ENCODE measurements around the gene TFR2.

The TFR2 gene

DNA sequence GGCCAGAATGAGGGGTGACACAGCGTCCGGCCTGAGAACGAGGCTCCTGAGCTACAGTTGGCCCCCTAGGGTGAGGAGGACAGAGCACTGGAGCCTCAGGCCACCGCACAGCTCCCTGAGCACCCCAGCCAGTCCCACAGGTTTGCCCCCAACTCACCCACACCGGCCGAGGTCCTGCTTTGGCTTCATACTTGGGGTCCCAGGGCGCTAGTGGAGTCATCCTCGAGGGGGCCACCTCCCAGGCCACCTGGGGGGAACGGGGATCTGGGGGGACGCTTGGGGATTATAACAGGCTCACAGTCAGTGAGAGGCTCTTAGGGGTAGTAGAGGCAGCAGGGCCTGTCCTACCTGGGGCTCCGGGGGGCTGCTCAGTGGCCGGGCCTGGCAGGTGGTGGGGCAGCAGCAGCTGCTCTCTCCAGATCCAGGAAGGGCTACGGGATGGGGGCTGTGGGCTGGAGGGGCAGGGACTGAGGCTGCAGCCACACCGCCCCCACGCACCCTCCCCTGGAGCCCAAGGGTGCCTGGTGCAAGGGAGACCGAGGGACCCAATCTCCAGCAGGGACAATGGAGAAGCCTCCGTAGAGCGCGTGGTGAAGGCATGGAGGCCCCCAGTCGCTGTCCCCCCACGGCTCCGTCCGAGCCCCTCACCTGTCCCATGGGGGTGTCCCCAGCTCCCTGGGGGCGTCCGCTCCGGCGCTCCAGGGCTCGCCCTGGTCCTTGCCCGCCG is 68.2 kb downstream of the TFR2 start:
- DNase-seq, result no peak
- no peak for ATAC-seq

DNA sequence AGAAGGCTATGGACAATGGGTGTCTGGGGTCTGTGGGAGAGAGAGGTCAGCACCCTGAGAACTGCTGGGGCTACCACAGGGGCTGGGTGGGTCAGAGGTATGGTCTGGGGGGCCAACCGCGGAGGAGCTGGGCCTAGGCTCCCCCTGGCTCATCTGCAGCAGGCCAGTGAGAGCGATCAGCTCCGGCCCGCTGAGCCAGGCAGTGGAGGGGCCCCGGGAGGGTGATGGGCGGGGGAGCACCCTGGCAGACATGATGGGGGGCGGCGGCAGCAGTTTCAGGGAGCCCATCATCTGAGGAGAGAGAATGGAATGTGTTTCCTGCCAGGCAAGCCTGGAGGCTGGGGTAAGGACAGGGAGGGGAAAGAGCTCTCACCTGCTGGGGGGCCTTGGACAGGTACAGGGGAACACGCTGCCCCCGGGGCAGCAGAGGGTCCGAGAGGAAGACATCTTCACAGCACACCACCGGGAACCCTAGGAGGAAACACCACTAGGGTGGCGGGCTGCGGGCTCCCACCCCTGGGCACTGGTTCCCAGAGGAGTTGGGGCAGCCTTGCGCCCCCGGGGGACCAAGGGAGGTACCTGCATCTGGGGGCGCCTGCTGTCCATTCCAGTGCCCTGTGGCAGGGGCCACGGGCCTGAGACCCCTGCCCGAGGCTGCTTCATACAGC is 68.9 kb downstream of the TFR2 start:
- no peak for ATAC-seq

DNA sequence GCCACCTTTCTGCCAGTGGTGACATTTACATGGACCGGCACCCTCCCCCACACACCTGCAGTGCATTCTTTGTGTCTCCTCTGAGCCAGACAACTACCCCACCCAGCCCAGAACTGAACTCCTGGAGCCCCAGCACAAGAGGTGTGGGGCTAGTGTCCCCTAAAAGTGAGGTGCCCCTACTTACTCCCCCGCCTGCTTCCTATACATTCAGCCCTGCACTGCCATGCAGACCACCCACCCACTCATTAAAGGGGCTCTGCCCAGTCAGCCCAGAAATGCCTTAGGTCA is 69.6 kb downstream of the TFR2 start:
- DNase-seq (no peak), ATAC-seq (no peak)

More for the DNA sequence above, 68.9 kb downstream of the TFR2 start:
- DNase-seq, result no peak

GRCh38 chr7:100570954-100571828 is 70.2 kb downstream of the TFR2 start:
- no peak for DNase-seq
- no peak for ATAC-seq
